Middle frontal gyrus (tissue), 1 donor: Measurements from ENCODE around the gene LMCD1.

Source experiments
- DNase-seq: peaks from one replicate; pipeline ENCODE4 v3.0.0-alpha.2; 2015; ENCODE audit warnings: low spot score; ENCODE audit errors: extremely low spot score

LMCD1 gene

GRCh38 chr3:8484409-8485140 is 17.0 kb upstream of the LMCD1 start:
- no peak for DNase-seq

- no peak for DNase-seq
These were observed 16.3 kb upstream of the LMCD1 start for GRCh38 chr3:8485141-8485870.

GRCh38 chr3:8485943-8486342 is 15.7 kb upstream of the LMCD1 start:
- no peak for DNase-seq

- no peak for DNase-seq
These were observed 15.2 kb upstream of the LMCD1 start for GRCh38 chr3:8486434-8486833.

GRCh38 chr3:8486936-8487335 is 14.7 kb upstream of the LMCD1 start:
- DNase-seq = no peak

- no peak for DNase-seq
These were observed 13.2 kb upstream of the LMCD1 start for GRCh38 chr3:8488411-8488810.

- DNase-seq = no peak
These were observed 12.7 kb upstream of the LMCD1 start for GRCh38 chr3:8488877-8489276.

GRCh38 chr3:8489278-8489792 is 12.3 kb upstream of the LMCD1 start:
- no peak for DNase-seq

GRCh38 chr3:8490079-8490552 is 11.5 kb upstream of the LMCD1 start:
- DNase-seq = no peak

GRCh38 chr3:8491271-8492144 is 10.1 kb upstream of the LMCD1 start:
- no peak for DNase-seq

- no peak for DNase-seq
These were observed 8.7 kb upstream of the LMCD1 start for GRCh38 chr3:8492744-8493511.

- DNase-seq = no peak
These were observed 7.9 kb upstream of the LMCD1 start for GRCh38 chr3:8493744-8494143.

GRCh38 chr3:8494327-8494726 is 7.3 kb upstream of the LMCD1 start:
- no peak for DNase-seq

- DNase-seq = no peak
These were observed 4.0 kb upstream of the LMCD1 start for GRCh38 chr3:8497582-8497981.

- peak; percentile 72 for DNase-seq
These were observed 2.4 kb upstream of the LMCD1 start for GRCh38 chr3:8499181-8499611.

GRCh38 chr3:8500319-8500988 is 1.2 kb upstream of the LMCD1 start:
- no peak for DNase-seq

GRCh38 chr3:8500989-8501370 is 643 bp upstream of the LMCD1 start:
- no peak for DNase-seq

- no peak for DNase-seq
These were observed 1.8 kb downstream of the LMCD1 start for GRCh38 chr3:8503461-8503860.

- no peak for DNase-seq
These were observed 2.4 kb downstream of the LMCD1 start for GRCh38 chr3:8503871-8504610.

- DNase-seq = no peak
These were observed 3.0 kb downstream of the LMCD1 start for GRCh38 chr3:8504611-8504973.
